ENCODE results near the gene ESRRG. TPM values are rescaled to one million over a fixed set of nuclear protein-coding genes. Genes with fewer than 3 reads are reported as not detected.

ESRRG gene
- total and polyA plus RNA-seq, 10 donors, result 0.29 to 11.9 (median 2.2) TPM

GRCh38 chr1:216686860-216687766, 36.1 kb downstream of the ESRRG start:
- 49 to 62% (median 58%) methylated on average over 14 of the region's 14 CpGs for WGBS, 5 donors
- peak overlapping the region in 1 of 8 donors; percentile 14 for H3K4me3 ChIP-seq
- H3K36me3 ChIP-seq, result no peaks in the 10 kb centered on the region
- intact Hi-C loops (cut with DNase I; ENCODE audit: low total_unique reads), result no loop called here
- H3K4me1 ChIP-seq, result peaks cover 0 to 4% (median 0%) of the 10 kb centered on the region in 6 donors
- H3K9me3 ChIP-seq, result no peaks in the 10 kb centered on the region
- TF ChIP-seq POLR2AphosphoS5 (IDR thresholded peaks at IDR 0.05) (no peak), POLR2A (IDR thresholded peaks at IDR 0.05) (no peak)
- peak overlapping the region in 1 of 8 donors; percentile 12 for H3K27ac ChIP-seq
- no peak for DNase-seq
- no peaks in the 10 kb centered on the region for H3K27me3 ChIP-seq (replicated peaks in 1 of 7)

- peaks cover 0 to 4% (median 0%) of the 10 kb centered on the region in 6 donors for H3K4me1 ChIP-seq
- H3K9me3 ChIP-seq, result no peaks in the 10 kb centered on the region
- WGBS, 5 donors, result 82 to 91% (median 87%) methylated on average over 7 of the region's 7 CpGs
- H3K36me3 ChIP-seq, result no peaks in the 10 kb centered on the region
- H3K27me3 ChIP-seq (replicated peaks in 1 of 7), result no peaks in the 10 kb centered on the region
- no peak overlapping the region for H3K4me3 ChIP-seq
- no peak for TF ChIP-seq POLR2A (IDR thresholded peaks at IDR 0.05)
- no peak for TF ChIP-seq POLR2AphosphoS5 (IDR thresholded peaks at IDR 0.05)
- TF ChIP-seq CTCF (IDR thresholded peaks at IDR 0.05 in 8 of 11, conservative IDR thresholded peaks at IDR 0.05 in 3 of 11), result no peak
- intact Hi-C loops (cut with DNase I; ENCODE audit: low total_unique reads), result no loop called here
- DNase-seq, result no peak
- H3K27ac ChIP-seq, result no peak overlapping the region
Observed at GRCh38 chr1:216682752-216683151, 40.5 kb downstream of the ESRRG start.

GRCh38 chr1:216679108-216679507, 44.1 kb downstream of the ESRRG start:
- no peaks in the 10 kb centered on the region for H3K36me3 ChIP-seq
- no peaks in the 10 kb centered on the region for H3K9me3 ChIP-seq
- WGBS, 5 donors, result 73 to 82% (median 77%) methylated on average over 14 of the region's 14 CpGs
- intact Hi-C loops (cut with DNase I; ENCODE audit: low total_unique reads), result no loop called here
- DNase-seq, result no peak
- TF ChIP-seq CTCF (IDR thresholded peaks at IDR 0.05 in 8 of 11, conservative IDR thresholded peaks at IDR 0.05 in 3 of 11) (no peak), POLR2AphosphoS5 (IDR thresholded peaks at IDR 0.05) (no peak)
- no peaks in the 10 kb centered on the region for H3K4me1 ChIP-seq
- H3K4me3 ChIP-seq, result no peak overlapping the region
- H3K27ac ChIP-seq, result no peak overlapping the region
- H3K27me3 ChIP-seq (replicated peaks in 1 of 7), result no peaks in the 10 kb centered on the region

GRCh38 chr1:216670118-216670883, 52.9 kb downstream of the ESRRG start:
- Histone ChIP-seq H3K27ac (no peak overlapping the region), H3K4me3 (no peak overlapping the region), H3K27me3 (replicated peaks in 1 of 7) (no peaks in the 10 kb centered on the region), H3K9me3 (no peaks in the 10 kb centered on the region), H3K36me3 (no peaks in the 10 kb centered on the region), H3K4me1 (no peaks in the 10 kb centered on the region)
- no peak for TF ChIP-seq POLR2AphosphoS5 (IDR thresholded peaks at IDR 0.05)
- no peak for TF ChIP-seq CTCF (IDR thresholded peaks at IDR 0.05 in 8 of 11, conservative IDR thresholded peaks at IDR 0.05 in 3 of 11)
- TF ChIP-seq POLR2A (IDR thresholded peaks at IDR 0.05), result no peak
- 87 to 95% (median 90%) methylated on average over 6 of the region's 6 CpGs for WGBS, 5 donors
- DNase-seq, result no peak
- intact Hi-C loops (cut with DNase I; ENCODE audit: low total_unique reads), result no loop called here
